Measurements from ENCODE around the gene SYNGR4. TPM values are rescaled to one million over a fixed set of nuclear protein-coding genes. Genes with fewer than 3 reads are reported as not detected.
"Not testable (repeated sequence)": the region's sequence is repeated elsewhere in the genome, so short reads cannot be mapped to it uniquely, and the experiment has no call there.

The SYNGR4 gene, protein sequence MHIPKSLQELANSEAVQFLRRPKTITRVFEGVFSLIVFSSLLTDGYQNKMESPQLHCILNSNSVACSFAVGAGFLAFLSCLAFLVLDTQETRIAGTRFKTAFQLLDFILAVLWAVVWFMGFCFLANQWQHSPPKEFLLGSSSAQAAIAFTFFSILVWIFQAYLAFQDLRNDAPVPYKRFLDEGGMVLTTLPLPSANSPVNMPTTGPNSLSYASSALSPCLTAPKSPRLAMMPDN
- total RNA-seq (not detected), polyA plus RNA-seq (ENCODE audit: insufficient read depth in 1 of 8, insufficient read length in 8 of 8, low replicate concordance in 1 of 8) (under 1 TPM in 1 of 8 donors, not detected in 7; 0.17 TPM)
- long read RNA-seq, donor 1, result 0 reads
- long read RNA-seq, donor 2, partial matches to known transcripts, result 14 of 14 reads
- long read RNA-seq, donor 2, other reads (novel, unspliced or antisense), result 0 of 14 reads
- long read RNA-seq, donor 3, partial matches to known transcripts, result 116 of 116 reads
- long read RNA-seq, donor 3, other reads (novel, unspliced or antisense), result 0 of 116 reads
- long read RNA-seq, donor 4, result 0 reads
- long read RNA-seq, donor 5, partial matches to known transcripts, result 212 of 212 reads
- long read RNA-seq, donor 5, other reads (novel, unspliced or antisense), result 0 of 212 reads
- long read RNA-seq, donor 6, result 0 reads
- long read RNA-seq, donor 7, result 0 reads
- long read RNA-seq, donor 8, result 0 reads
- long read RNA-seq, donor 9, result 0 reads
- long read RNA-seq, donor 10, result 0 reads
- long read RNA-seq, donor 11, result 0 reads

DNA sequence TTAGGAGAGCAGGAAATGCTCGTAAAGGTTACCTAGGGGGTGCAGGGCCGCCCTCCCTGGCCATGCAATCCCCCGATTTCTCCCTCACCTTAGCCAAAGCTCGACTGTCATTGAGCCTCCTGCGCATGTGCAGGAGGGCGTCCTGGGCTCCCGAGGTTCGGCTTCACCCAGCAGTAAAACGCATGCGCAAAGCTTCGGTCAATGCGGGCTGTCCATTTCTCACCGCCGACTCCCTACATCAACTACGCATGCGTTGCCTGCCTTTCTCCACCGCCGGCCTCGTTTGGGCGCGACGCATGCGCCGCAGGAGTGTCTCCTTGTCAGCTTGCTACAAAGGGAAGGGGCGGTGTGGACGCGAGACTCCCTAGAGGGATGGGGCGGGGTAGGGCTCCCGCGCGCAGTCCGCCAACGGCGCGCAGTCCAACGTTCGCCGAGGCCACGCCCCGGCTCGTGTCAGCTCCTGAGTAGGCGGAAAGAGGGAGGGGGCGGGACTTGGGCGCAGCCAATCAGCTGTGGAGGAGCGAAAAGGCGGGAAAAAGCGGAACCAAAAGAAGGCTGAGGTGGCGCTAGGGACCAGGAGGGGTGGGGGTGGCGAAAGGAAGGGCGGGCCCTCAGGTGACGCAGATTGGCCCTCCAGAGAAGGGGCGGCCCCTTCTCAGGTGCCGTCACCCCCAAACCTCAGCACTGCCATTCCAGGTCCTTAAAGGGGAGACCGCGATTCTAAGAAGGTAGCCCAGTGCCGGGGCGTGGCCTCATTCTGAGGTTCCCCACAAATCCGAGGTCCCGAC lies at the start of gene SYNGR4, which contains the start of gene TMEM143:
SYNGR4 (plus strand) TSS at position 558 of the 788 bp plus-strand sequence. CDS start 1,476 bp downstream, outside the sequence.
TMEM143 (minus strand) TSS at position 131 of the 788 bp plus-strand sequence; CDS start at position 111, 20 bp downstream.
- H3K9me3 ChIP-seq (replicated peaks; ENCODE audit: control insufficient read depth, low read depth, low read length), result no peaks in the 10 kb centered on the region
- DNase-seq, result peak; percentile 100
- whole genome bisulfite sequencing (ENCODE audit: insufficient coverage), result 1% methylated on average over 43 of the region's 59 CpGs
- H3K4me1 ChIP-seq (ENCODE audit: control insufficient read depth, insufficient read depth, low read length), result peaks cover 14% of the 10 kb centered on the region
- peak within 1 kb of the TSS; percentile 98 for H3K27ac ChIP-seq (ENCODE audit: low read length)
- H3K27me3 ChIP-seq (ENCODE audit: control insufficient read depth, insufficient read depth, low read length), result no peaks in the 10 kb centered on the region
- peaks cover 3% of the 10 kb centered on the region for H3K36me3 ChIP-seq (ENCODE audit: control insufficient read depth, insufficient read depth, low read length)
- peak within 1 kb of the TSS; percentile 90 for H3K4me3 ChIP-seq (ENCODE audit: low read length)

DNA sequence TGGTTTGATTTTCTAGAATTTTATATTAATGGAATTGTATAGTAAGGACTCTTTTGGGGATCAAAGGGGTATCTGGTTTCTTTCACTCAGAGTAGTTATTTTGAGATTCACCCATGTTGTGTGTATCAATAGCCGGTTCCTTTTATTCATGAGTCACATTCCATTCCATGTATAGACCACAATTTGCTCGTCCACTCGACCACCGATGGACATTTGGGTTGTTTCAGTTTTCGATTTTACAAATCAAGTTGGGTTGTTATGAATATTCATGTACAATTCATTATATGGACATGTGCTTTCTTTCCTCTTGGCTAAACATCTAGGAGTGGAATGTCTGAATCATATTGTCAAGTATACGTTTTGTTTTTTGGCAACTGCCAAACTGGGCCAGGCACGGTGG lies 48.5 kb upstream of the SYNGR4 start:
- no peaks in the 10 kb centered on the region for H3K27me3 ChIP-seq (ENCODE audit: control insufficient read depth, insufficient read depth, low read length)
- H3K27ac ChIP-seq (ENCODE audit: low read length), result no peak overlapping the region
- H3K4me1 ChIP-seq (ENCODE audit: control insufficient read depth, insufficient read depth, low read length), result peaks cover 7% of the 10 kb centered on the region
- no peak overlapping the region for H3K4me3 ChIP-seq (ENCODE audit: low read length)
- no CpG with 5 or more reads among the region's 7 CpGs for WGBS (ENCODE audit: insufficient coverage)
- H3K9me3 ChIP-seq (replicated peaks; ENCODE audit: control insufficient read depth, low read depth, low read length), result no peaks in the 10 kb centered on the region
- H3K36me3 ChIP-seq (ENCODE audit: control insufficient read depth, insufficient read depth, low read length), result no peaks in the 10 kb centered on the region
- DNase-seq, result no peak

DNA sequence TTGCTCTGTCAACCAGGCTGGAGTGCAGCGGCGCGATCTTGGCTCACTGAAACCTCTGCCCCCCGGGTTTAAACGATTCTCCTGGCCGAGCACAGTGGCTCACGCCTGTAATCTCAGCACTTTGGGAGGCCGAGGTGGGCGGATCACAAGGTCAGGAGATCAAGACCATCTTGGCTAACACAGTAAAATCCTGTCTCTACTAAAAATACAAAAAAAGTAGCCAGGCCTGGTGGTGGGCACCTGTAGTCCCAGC lies 46.5 kb upstream of the SYNGR4 start:
- H3K9me3 ChIP-seq (replicated peaks; ENCODE audit: control insufficient read depth, low read depth, low read length); H3K36me3 ChIP-seq (ENCODE audit: control insufficient read depth, insufficient read depth, low read length); H3K27ac ChIP-seq (ENCODE audit: low read length); DNase-seq; H3K27me3 ChIP-seq (ENCODE audit: control insufficient read depth, insufficient read depth, low read length); H3K4me3 ChIP-seq (ENCODE audit: low read length): not testable (repeated sequence)
- peaks cover 22% of the 10 kb centered on the region for H3K4me1 ChIP-seq (ENCODE audit: control insufficient read depth, insufficient read depth, low read length)
- WGBS (ENCODE audit: insufficient coverage), result 41% methylated on average over 7 of the region's 9 CpGs

DNA sequence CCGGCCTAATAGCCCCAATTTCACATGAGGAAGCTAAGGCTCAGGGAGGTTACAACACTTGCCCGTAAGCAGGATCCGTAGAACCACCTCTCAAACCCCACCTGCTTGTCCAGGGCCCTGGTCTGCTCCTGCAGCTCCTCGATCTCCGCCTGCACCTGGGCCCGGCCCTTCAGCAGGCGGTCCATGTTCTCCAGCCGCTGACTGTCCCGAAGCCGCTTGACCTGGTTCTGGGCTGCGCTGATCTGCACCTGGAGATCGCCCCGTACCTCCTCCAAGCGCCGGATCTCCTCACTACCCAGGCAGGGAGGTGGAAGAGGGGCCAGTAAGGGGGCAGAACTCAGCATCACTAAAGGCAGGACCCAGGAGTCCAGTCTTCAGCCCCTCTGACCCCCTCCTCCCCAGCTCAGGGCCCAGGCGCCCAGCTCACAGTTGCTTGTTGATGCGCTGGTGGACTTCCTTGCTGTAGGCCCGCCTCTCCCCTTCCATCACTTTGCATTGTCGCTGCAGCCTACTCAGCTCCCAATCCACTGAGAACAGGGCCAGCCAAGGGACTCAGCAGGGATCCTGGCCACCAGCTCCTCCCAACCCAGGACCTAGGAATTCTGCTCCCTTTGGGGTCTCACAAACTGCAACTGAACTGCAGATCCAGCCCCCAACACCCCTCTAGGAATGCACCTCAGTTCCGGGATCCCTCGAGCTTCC lies 45.7 kb upstream of the SYNGR4 start:
- WGBS (ENCODE audit: insufficient coverage), result 88% methylated on average over 16 of the region's 21 CpGs
- no peak overlapping the region for H3K27ac ChIP-seq (ENCODE audit: low read length)
- peaks cover 26% of the 10 kb centered on the region for H3K4me1 ChIP-seq (ENCODE audit: control insufficient read depth, insufficient read depth, low read length)
- no peak overlapping the region for H3K4me3 ChIP-seq (ENCODE audit: low read length)
- no peaks in the 10 kb centered on the region for H3K36me3 ChIP-seq (ENCODE audit: control insufficient read depth, insufficient read depth, low read length)
- H3K9me3 ChIP-seq (replicated peaks; ENCODE audit: control insufficient read depth, low read depth, low read length), result no peaks in the 10 kb centered on the region
- H3K27me3 ChIP-seq (ENCODE audit: control insufficient read depth, insufficient read depth, low read length), result no peaks in the 10 kb centered on the region
- DNase-seq, result no peak

DNA sequence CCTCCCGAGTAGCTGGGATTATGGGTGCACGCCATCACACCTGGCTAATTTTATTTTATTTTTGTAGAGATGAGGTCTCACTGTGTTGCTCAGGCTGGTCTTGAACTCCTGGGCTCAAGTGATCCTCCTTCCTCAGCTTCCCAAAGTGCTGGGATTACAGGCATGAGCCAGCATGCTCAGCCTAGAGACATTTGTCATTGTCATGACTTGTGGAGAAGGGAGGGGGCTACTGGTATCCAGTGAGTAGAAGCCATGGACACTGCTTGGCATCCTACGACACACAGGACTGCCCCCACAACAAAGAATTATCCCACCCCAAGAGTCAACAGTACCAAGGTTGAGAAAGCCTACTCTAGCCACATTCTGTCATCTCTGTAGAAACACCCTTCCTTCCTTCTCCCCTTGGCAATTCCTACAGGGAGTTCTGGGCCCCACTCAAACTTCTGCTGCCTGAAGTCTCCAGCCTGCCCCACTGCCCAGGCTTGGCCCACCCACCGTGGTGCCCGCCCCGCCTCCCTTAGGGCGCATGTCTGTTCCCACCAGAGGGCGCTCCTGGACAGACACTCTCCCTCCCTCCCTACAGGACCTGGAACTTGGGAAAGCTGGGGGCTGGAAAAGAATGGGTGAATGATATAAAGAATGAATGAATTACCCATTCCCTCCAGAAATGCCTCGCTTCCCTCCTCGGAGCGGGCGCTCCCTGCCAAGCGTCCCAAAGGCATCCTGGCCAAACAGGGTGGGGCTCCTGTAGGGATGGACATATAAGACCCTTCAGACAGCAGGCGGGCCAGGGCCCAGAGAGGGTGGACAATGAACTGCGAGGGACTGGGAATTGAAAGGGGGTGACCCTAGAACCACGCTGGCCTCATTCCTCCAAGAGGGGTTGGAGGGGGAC lies 44.3 kb upstream of the SYNGR4 start:
- peak; percentile 78 for DNase-seq
- H3K4me3 ChIP-seq (ENCODE audit: low read length), result no peak overlapping the region
- 0% methylated on average over 1 of the region's 16 CpGs for WGBS (ENCODE audit: insufficient coverage)

DNA sequence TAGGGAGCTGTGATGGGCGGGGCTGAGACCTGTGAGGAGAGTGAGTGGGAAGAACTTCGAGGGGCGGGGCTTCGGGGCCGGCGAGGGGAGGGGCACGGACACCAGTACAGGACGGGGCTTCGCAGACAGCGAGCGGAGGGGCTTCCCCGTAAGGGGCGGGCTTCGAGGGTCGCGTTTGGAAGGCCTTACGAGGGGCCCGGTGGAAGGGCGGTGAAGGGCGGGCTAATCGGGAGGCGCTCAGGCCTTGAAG lies 42.9 kb upstream of the SYNGR4 start:
- peak overlapping the region; percentile 100 for H3K27ac ChIP-seq (ENCODE audit: low read length)
- no peaks in the 10 kb centered on the region for H3K9me3 ChIP-seq (replicated peaks; ENCODE audit: control insufficient read depth, low read depth, low read length)
- no peaks in the 10 kb centered on the region for H3K36me3 ChIP-seq (ENCODE audit: control insufficient read depth, insufficient read depth, low read length)
- DNase-seq, result peak; percentile 96
- peak overlapping the region; percentile 60 for H3K4me3 ChIP-seq (ENCODE audit: low read length)
- no peaks in the 10 kb centered on the region for H3K27me3 ChIP-seq (ENCODE audit: control insufficient read depth, insufficient read depth, low read length)
- peaks cover 39% of the 10 kb centered on the region for H3K4me1 ChIP-seq (ENCODE audit: control insufficient read depth, insufficient read depth, low read length)
- WGBS (ENCODE audit: insufficient coverage), result under 1% methylated on average over 22 of the region's 22 CpGs

More for the DNA sequence above, 44.3 kb upstream of the SYNGR4 start:
- Histone ChIP-seq H3K27me3 (ENCODE audit: control insufficient read depth, insufficient read depth, low read length) (no peaks in the 10 kb centered on the region), H3K36me3 (ENCODE audit: control insufficient read depth, insufficient read depth, low read length) (no peaks in the 10 kb centered on the region), H3K9me3 (replicated peaks; ENCODE audit: control insufficient read depth, low read depth, low read length) (no peaks in the 10 kb centered on the region), H3K4me1 (ENCODE audit: control insufficient read depth, insufficient read depth, low read length) (peaks cover 30% of the 10 kb centered on the region), H3K27ac (ENCODE audit: low read length) (peak overlapping the region; percentile 67)

DNA sequence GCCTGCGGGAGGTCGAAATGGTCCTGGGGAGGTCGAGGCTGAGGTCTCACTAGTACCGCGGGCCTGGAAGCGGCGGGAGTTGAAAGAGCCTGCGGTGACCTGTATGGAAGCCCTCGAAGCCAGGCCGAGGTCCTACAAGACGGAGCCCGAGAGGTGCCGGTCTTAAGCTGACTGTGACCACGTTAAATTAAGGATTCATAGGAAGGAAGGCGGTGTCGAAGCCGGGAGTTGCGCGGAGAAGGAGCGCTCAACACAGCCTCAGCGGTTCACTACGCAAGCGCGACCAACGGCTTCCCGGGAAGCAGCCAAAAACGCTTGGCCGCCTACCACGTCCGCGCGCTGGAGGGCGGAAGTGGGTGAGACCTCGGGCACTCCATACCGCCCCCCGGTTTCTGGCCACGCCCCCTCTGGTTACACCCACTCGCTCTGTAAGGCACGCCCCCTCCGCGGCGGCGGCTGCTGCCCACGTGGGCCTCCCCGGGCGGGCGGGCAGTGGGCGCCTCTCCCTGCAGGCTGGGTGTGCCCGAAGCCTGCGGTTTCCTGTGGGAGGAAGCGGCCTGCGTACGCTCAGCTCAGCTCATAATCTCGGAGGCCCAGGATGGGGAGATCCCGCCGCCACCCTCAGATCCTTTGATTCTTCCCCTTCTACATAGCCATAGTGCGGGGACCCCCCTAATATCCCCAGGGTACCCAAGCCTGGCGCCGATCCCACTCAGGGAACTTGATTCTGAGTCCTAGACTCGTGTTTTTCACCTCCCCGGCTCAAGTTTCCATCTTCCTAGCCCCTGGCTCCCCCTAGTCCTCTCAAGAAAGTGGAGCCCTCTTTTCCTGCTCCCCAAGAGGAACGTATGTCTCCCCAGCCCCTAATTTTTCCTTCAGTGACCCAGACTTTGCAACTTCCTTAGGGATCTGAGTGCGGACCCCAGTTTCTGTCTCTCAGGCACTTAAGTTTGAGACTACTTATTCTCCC lies 42.3 kb upstream of the SYNGR4 start:
- peak overlapping the region; percentile 60 for H3K4me3 ChIP-seq (ENCODE audit: low read length)
- WGBS (ENCODE audit: insufficient coverage), result 2% methylated on average over 59 of the region's 63 CpGs
- no peaks in the 10 kb centered on the region for H3K27me3 ChIP-seq (ENCODE audit: control insufficient read depth, insufficient read depth, low read length)
- H3K4me1 ChIP-seq (ENCODE audit: control insufficient read depth, insufficient read depth, low read length), result peaks cover 45% of the 10 kb centered on the region
- no peaks in the 10 kb centered on the region for H3K36me3 ChIP-seq (ENCODE audit: control insufficient read depth, insufficient read depth, low read length)
- DNase-seq, result peak; percentile 98
- peak overlapping the region; percentile 100 for H3K27ac ChIP-seq (ENCODE audit: low read length)
- no peaks in the 10 kb centered on the region for H3K9me3 ChIP-seq (replicated peaks; ENCODE audit: control insufficient read depth, low read depth, low read length)

DNA sequence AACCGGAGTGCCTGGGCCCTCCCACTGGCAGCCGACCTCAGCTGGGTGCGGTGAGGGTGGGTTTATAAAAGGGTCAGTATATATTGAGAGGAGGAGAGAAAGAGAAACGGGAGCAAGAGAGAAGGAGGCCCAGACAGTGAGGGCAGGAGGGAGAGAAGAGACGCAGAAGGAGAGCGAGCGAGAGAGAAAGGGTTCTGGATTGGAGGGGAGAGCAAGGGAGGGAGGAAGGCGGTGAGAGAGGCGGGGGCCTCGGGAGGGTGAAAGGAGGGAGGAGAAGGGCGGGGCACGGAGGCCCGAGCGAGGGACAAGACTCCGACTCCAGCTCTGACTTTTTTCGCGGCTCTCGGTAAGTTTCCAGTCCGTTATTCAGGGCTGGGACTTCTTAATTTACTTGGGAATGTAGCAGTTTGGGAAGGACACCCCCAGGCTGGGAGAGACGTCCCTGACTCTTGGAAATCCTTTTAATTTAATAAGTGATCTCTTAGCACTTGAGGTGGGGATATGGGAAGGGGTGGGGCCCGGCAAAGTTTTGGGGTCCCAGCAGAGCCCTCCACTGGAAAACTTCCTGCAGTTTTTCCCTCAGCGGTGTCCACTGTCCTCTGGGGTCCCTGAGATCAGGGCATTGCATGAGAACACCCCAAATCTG lies 38.8 kb upstream of the SYNGR4 start, which contains the start of gene EMP3:
EMP3 (plus strand) TSS at position 288 of the 646 bp plus-strand sequence. CDS start 1,293 bp downstream, outside the sequence.
- Histone ChIP-seq H3K9me3 (replicated peaks; ENCODE audit: control insufficient read depth, low read depth, low read length) (no peaks in the 10 kb centered on the region), H3K36me3 (ENCODE audit: control insufficient read depth, insufficient read depth, low read length) (peaks cover 23% of the 10 kb centered on the region), H3K4me3 (ENCODE audit: low read length) (peak within 1 kb of the TSS; percentile 92), H3K27ac (ENCODE audit: low read length) (peak within 1 kb of the TSS; percentile 98), H3K27me3 (ENCODE audit: control insufficient read depth, insufficient read depth, low read length) (no peaks in the 10 kb centered on the region), H3K4me1 (ENCODE audit: control insufficient read depth, insufficient read depth, low read length) (peaks cover 56% of the 10 kb centered on the region)
- peak; percentile 98 for DNase-seq
- under 1% methylated on average over 12 of the region's 22 CpGs for WGBS (ENCODE audit: insufficient coverage)

All from muscle of leg (tissue), 16 donors.